Measurements from ENCODE around the gene SPA17.

- TF ChIP-seq CTCF (IDR thresholded peaks at IDR 0.05): no peak
- TF ChIP-seq POLR2A (IDR thresholded peaks at IDR 0.05): no peak
Observed at GRCh38 chr11:124642628-124643027, 31.1 kb upstream of the SPA17 start.
